Neural cell (in vitro differentiated cells): ENCODE results near the gene ZC2HC1B. TPM values are rescaled to one million over a fixed set of nuclear protein-coding genes. Genes with fewer than 3 reads are reported as not detected.

Experiments used
- H2AFZ ChIP-seq: fragments of 200-600, 300-800 bp; sonication (generic), shearing (Covaris generic); 2 replicates; pipeline ENCODE4 v1.6.0; 2014; ENCODE audit warnings: low read depth, mild to moderate bottlenecking, antibody characterized with exemption, low read length, moderate library complexity
- H3F3A ChIP-seq: fragments of 200-600 bp; shearing (Covaris generic); 2 replicates; pipeline ENCODE4 v1.6.1; 2016; ENCODE audit warnings: mild to moderate bottlenecking, moderate library complexity, mixed read lengths, antibody characterized with exemption, low read length; ENCODE audit not compliant: insufficient read depth, poor library complexity, severe bottlenecking
- H3K27ac ChIP-seq: fragments of 200-600, 300-800 bp; sonication (generic), shearing (Covaris generic); 2 replicates; pipeline ENCODE4 v1.5.1; 2014; ENCODE audit warnings: mild to moderate bottlenecking, low read length, moderate library complexity
- H3K27me3 ChIP-seq: fragments of 300-800, 200-600 bp; sonication (generic), shearing (Covaris generic); 2 replicates; pipeline ENCODE4 v1.6.0; 2014; ENCODE audit warnings: mild to moderate bottlenecking, low read depth, low read length, moderate library complexity; ENCODE audit not compliant: insufficient read depth
- H3K36me3 ChIP-seq: fragments of 300-800, 200-600 bp; sonication (generic), shearing (Covaris generic); 2 replicates; pipeline ENCODE4 v1.5.1; 2014; ENCODE audit warnings: mild to moderate bottlenecking, antibody characterized with exemption, low read length, moderate library complexity; ENCODE audit not compliant: insufficient read depth
- H3K4me2 ChIP-seq: fragments of 300-800, 200-600 bp; sonication (generic), shearing (Covaris generic); 2 replicates; pipeline ENCODE4 v1.6.0; 2014; ENCODE audit warnings: mild to moderate bottlenecking, low read length
- H3K4me3 ChIP-seq: fragments of 300-800, 200-600 bp; sonication (generic), shearing (Covaris generic); 2 replicates; pipeline ENCODE4 v1.5.1; 2014; ENCODE audit warnings: mild to moderate bottlenecking, low read length, moderate library complexity
- H3K79me2 ChIP-seq: fragments of 200-600 bp; shearing (Covaris generic); replicated peaks from 2 replicates; pipeline ENCODE4 v1.6.0; 2014; ENCODE audit warnings: mild to moderate bottlenecking, low read length, moderate library complexity; ENCODE audit not compliant: insufficient read depth
- H3K9ac ChIP-seq: fragments of 300-800, 200-600 bp; sonication (generic), shearing (Covaris generic); 2 replicates; pipeline ENCODE4 v1.6.1; 2016; ENCODE audit warnings: mild to moderate bottlenecking, low read length, mixed read lengths
- H3K9me2 ChIP-seq: fragments of 200-600 bp; shearing (Covaris generic); 2 replicates; pipeline ENCODE4 v1.6.1; 2016; ENCODE audit warnings: mild to moderate bottlenecking, low read length, mixed read lengths; ENCODE audit not compliant: insufficient read depth
- H3K9me3 ChIP-seq: fragments of 200-600, 300-800 bp; sonication (generic), shearing (Covaris generic); 2 replicates; pipeline ENCODE4 v1.6.1; 2016; ENCODE audit warnings: mild to moderate bottlenecking, mixed run types, low read length, moderate library complexity, mixed read lengths
- H4K20me1 ChIP-seq: fragments of 200-600 bp; shearing (Covaris generic); 2 replicates; pipeline ENCODE4 v1.6.1; 2016; ENCODE audit warnings: mild to moderate bottlenecking, mixed run types; ENCODE audit not compliant: insufficient read depth
- CTCF ChIP-seq: fragments of 450-650 bp; IDR thresholded peaks from 2 replicates; pipeline ENCODE4 v1.5.1; 2014; ENCODE audit warnings: antibody characterized with exemption, mild to moderate bottlenecking, moderate library complexity; ENCODE audit not compliant: poor library complexity, severe bottlenecking
- EP300 ChIP-seq: fragments of 450-650 bp; conservative IDR thresholded peaks from 2 replicates; pipeline ENCODE4 v1.6.1; 2014; ENCODE audit warnings: antibody characterized with exemption, mild to moderate bottlenecking, moderate library complexity; ENCODE audit not compliant: poor library complexity, severe bottlenecking
- EZH2 ChIP-seq: fragments of 200-600, 300-800 bp; shearing (Covaris generic), sonication (generic); IDR thresholded peaks from 2 replicates; pipeline ENCODE4 v1.6.1; 2014; ENCODE audit warnings: antibody characterized with exemption, low read length, borderline replicate concordance, mild to moderate bottlenecking; ENCODE audit not compliant: insufficient read depth, poor library complexity, severe bottlenecking
- MXI1 ChIP-seq: fragments of 450-650 bp; conservative IDR thresholded peaks from 2 replicates; pipeline ENCODE4 v1.6.1; 2014; ENCODE audit warnings: antibody characterized with exemption, mild to moderate bottlenecking; ENCODE audit not compliant: poor library complexity, severe bottlenecking
- POLR2AphosphoS5 ChIP-seq: IDR thresholded peaks from 2 replicates; pipeline ENCODE4 v1.6.1; 2012
- RAD21 ChIP-seq: fragments of 450-650 bp; conservative IDR thresholded peaks from 2 replicates; pipeline ENCODE4 v1.6.1; 2014; ENCODE audit warnings: antibody characterized with exemption, mild to moderate bottlenecking, moderate library complexity
- REST ChIP-seq: IDR thresholded peaks from 2 replicates; pipeline ENCODE4 v1.6.1; 2012; ENCODE audit warnings: borderline replicate concordance
- SMC3 ChIP-seq: fragments of 450-650 bp; conservative IDR thresholded peaks from 2 replicates; pipeline ENCODE4 v1.6.1; 2014; ENCODE audit warnings: antibody characterized with exemption, mild to moderate bottlenecking, moderate library complexity; ENCODE audit not compliant: poor library complexity
- TAF1 ChIP-seq: IDR thresholded peaks from 2 replicates; pipeline ENCODE4 v1.6.1; 2012; ENCODE audit warnings: low read depth
- polyA plus RNA-seq: library from polyadenylated mRNA; depleted of rRNA; stranded (reverse); fragments of >200 nt; gene quantifications from 2 replicates; pipeline ENCODE4 v1.2.3, GENCODE V29; 2014

ZC2HC1B gene
- polyA plus RNA-seq, 1 donor from 2014 or later: not detected

- Histone ChIP-seq H3K27me3 (no peaks in the 10 kb centered on the region), H3K36me3 (no peaks in the 10 kb centered on the region), H3K4me3 (no peak overlapping the region), H3K9me2 (no peaks in the 10 kb centered on the region), H3F3A (no peaks in the 10 kb centered on the region), H3K27ac (no peak overlapping the region), H2AFZ (no peak overlapping the region), H3K9ac (no peak overlapping the region), H3K4me2 (no peak overlapping the region), H3K9me3 (peaks cover 3% of the 10 kb centered on the region), H3K79me2 (no peaks in the 10 kb centered on the region), H4K20me1 (no peaks in the 10 kb centered on the region)
- TF ChIP-seq REST: no peak
- no peak for TF ChIP-seq EZH2
- no peak for TF ChIP-seq EP300
- no peak for TF ChIP-seq RAD21
- TF ChIP-seq TAF1: no peak
- TF ChIP-seq POLR2AphosphoS5: no peak
- TF ChIP-seq SMC3: no peak
- TF ChIP-seq MXI1: no peak
- no peak for TF ChIP-seq CTCF
These were observed 72.7 kb downstream of the ZC2HC1B start for GRCh38 chr6:143936778-143937667.

- Histone ChIP-seq H3K9me3 (peaks cover 3% of the 10 kb centered on the region), H3K9me2 (no peaks in the 10 kb centered on the region), H3K27me3 (no peaks in the 10 kb centered on the region), H3K79me2 (no peaks in the 10 kb centered on the region), H2AFZ (no peak overlapping the region), H3K27ac (no peak overlapping the region), H4K20me1 (no peaks in the 10 kb centered on the region), H3K36me3 (no peaks in the 10 kb centered on the region), H3K4me3 (no peak overlapping the region), H3K4me2 (no peak overlapping the region), H3K9ac (no peak overlapping the region), H3F3A (no peaks in the 10 kb centered on the region)
- TF ChIP-seq MXI1: no peak
- no peak for TF ChIP-seq SMC3
- TF ChIP-seq EZH2: no peak
- TF ChIP-seq POLR2AphosphoS5: no peak
- no peak for TF ChIP-seq RAD21
- TF ChIP-seq TAF1: no peak
- no peak for TF ChIP-seq EP300
- TF ChIP-seq REST: no peak
These were observed 73.3 kb downstream of the ZC2HC1B start for GRCh38 chr6:143937668-143937970.
